ENCODE measurements around the gene ACTR3. TPM values are rescaled to one million over a fixed set of nuclear protein-coding genes. Genes with fewer than 3 reads are reported as not detected.
A peak's percentile ranks its signal among the peaks of the same experiment; 100 is the strongest.

Gene ACTR3
- total RNA-seq, 2 experiments from 2014 or later, result 600 to 633 TPM

DNA sequence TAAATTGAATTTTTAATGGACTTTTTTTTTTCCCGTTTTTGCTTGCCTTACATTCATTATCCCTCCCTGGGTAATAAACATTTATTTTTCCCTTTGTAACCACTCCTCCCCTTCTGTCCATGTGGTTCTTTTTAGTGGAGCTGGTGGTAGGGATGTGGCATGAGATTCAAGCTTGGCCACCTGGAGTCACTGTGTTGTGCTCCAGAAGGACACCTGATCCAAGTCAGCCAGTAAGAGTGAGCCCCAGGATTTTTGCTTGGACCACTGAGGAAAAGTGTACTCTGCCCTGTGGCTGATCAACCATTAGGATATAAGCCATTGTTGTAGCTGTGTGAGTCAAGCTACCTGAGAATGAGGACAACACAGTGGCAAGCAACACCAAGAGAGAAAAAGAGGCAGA lies 11.1 kb upstream of the ACTR3 start:
- Mint-ChIP-seq H3K4me1 (peaks cover 74% of the 10 kb centered on the region), H3K4me3 (no peak overlapping the region), H3K27ac (peak overlapping the region; percentile 86), H3K36me3 (ENCODE audit: low read depth) (peaks cover 46% of the 10 kb centered on the region), H3K9me3 (no peaks in the 10 kb centered on the region), H3K27me3 (no peaks in the 10 kb centered on the region)
- ChIA-PET CTCF (interaction anchor here (0.6 to 4.5 kb wide), 7 partner anchors 8 to 179 kb away, joined by 3 to 20 read pairs (median 3); partner anchors contain the start of gene ACTR3), POLR2A (interaction anchor here (0.6 kb wide), 2 partner anchors 18 to 123 kb away, joined by 3 read pairs; no protein-coding TSS in a partner anchor)
- DNase-seq, result no peak

DNA sequence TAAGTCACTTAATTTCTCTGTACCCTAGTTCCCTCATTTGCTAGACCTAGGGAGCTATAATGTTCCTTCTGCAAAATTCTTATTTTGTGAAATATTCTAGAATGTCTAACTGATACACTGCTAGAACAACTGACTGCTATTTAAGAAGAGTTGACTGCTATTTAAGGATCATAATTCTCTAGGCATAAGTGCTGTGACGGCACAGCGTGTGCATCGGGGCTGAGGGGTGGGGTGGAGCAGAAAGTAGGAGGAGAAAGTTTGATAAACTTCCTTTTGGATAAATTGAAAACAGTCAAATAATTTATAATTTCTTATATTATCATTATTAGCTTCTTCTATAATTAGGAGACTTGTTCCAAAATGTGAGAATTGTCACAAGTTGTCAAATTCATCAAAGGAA lies 10.4 kb upstream of the ACTR3 start:
- H3K4me3 Mint-ChIP-seq, result no peak overlapping the region
- CTCF ChIA-PET, result interaction anchor here (0.9 to 4.5 kb wide), 6 partner anchors 8 to 100 kb away, joined by 3 to 20 read pairs (median 4); partner anchors contain the start of gene ACTR3
- no peak overlapping the region for H3K27ac Mint-ChIP-seq
- peaks cover 67% of the 10 kb centered on the region for H3K4me1 Mint-ChIP-seq
- H3K36me3 Mint-ChIP-seq (ENCODE audit: low read depth), result peaks cover 40% of the 10 kb centered on the region
- no peak for DNase-seq
- POLR2A ChIA-PET, result interaction anchor here (0.6 kb wide), 2 partner anchors 18 to 124 kb away, joined by 3 read pairs; no protein-coding TSS in a partner anchor
- no peaks in the 10 kb centered on the region for H3K9me3 Mint-ChIP-seq
- no peaks in the 10 kb centered on the region for H3K27me3 Mint-ChIP-seq

DNA sequence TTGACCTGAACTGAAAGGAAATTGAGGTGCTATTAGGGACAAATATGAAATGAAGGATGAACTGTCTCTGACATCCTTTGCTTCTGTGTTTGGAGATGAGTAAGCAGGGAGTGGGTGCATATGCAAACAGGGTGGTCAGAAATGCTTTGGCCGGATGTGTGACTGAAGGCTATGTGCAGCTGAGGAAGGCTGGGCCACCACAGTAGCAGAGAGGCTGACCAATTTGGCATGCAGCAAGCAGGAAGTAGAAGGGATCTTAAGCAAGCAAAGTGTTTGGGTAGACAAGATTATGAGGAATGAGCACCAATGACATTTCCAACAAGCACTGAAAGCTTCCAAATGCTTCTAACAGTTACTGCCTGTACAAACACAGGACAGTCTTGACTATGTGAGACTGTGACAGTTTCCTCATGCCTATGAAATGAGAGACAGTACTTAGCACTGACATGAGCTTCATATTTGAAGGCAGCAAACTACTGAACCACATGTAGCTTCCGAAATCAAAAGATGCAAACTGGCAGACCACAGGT lies 3.3 kb upstream of the ACTR3 start:
- no peaks in the 10 kb centered on the region for H3K27me3 Mint-ChIP-seq
- H3K9me3 Mint-ChIP-seq, result no peaks in the 10 kb centered on the region
- peak overlapping the region; percentile 94 for H3K27ac Mint-ChIP-seq
- CTCF ChIA-PET, result interaction anchor here (0.9 to 1.3 kb wide), 3 partner anchors 10 to 283 kb away, joined by 3 to 6 read pairs (median 3); no protein-coding TSS in a partner anchor
- peak; percentile 49 for DNase-seq
- H3K4me3 Mint-ChIP-seq, result peak overlapping the region; percentile 100
- POLR2A ChIA-PET, result interaction anchor here (1.0 kb wide), 1 partner anchor 10 kb away, joined by 4 read pairs; no protein-coding TSS in a partner anchor
- peaks cover 55% of the 10 kb centered on the region for H3K36me3 Mint-ChIP-seq (ENCODE audit: low read depth)
- peaks cover 53% of the 10 kb centered on the region for H3K4me1 Mint-ChIP-seq

DNA sequence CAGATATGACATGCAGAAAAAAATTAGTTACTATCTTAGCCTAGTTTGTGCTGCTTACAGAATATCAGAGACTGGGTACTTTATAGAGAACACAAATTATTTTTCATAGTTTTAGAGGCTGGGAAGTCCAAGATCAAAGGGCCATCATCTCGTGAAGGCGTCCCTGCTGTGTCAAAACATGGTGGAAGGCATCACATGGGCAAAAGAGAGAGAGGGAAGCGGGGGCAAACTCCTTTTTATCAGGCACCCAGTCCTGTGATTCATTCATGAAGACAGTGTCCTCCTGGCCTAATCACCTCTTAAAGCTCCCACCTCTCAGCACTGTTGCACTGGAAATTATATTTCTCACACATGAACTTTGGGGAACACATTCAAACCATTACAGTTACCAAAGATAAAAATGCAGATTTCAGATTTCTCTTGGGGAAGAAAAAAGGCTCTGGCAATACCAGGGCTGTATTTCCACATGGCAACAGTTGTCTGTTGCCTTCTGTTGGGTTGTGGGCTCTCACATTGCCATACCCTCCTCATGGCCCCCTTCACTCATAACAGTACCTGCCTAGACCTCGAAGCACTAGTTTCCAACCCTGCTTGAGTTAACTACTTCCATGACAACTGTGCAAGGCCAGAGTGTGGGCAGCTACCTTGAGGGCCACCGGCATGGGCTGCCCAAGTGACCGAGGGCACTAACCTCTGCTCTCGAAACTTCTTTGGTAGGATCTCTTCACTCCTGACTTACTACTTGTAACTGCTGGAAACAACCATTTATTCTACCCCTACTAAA lies 2.7 kb upstream of the ACTR3 start:
- peaks cover 55% of the 10 kb centered on the region for H3K36me3 Mint-ChIP-seq (ENCODE audit: low read depth)
- peaks cover 49% of the 10 kb centered on the region for H3K4me1 Mint-ChIP-seq
- peak overlapping the region; percentile 94 for H3K27ac Mint-ChIP-seq
- H3K27me3 Mint-ChIP-seq, result no peaks in the 10 kb centered on the region
- H3K4me3 Mint-ChIP-seq, result peak overlapping the region; percentile 100
- ChIA-PET POLR2A (interaction anchor here (1.0 kb wide), 1 partner anchor 10 kb away, joined by 4 read pairs; no protein-coding TSS in a partner anchor), CTCF (interaction anchor here (0.9 to 1.3 kb wide), 3 partner anchors 10 to 283 kb away, joined by 3 to 6 read pairs (median 3); no protein-coding TSS in a partner anchor)
- H3K9me3 Mint-ChIP-seq, result no peaks in the 10 kb centered on the region
- no peak for DNase-seq

DNA sequence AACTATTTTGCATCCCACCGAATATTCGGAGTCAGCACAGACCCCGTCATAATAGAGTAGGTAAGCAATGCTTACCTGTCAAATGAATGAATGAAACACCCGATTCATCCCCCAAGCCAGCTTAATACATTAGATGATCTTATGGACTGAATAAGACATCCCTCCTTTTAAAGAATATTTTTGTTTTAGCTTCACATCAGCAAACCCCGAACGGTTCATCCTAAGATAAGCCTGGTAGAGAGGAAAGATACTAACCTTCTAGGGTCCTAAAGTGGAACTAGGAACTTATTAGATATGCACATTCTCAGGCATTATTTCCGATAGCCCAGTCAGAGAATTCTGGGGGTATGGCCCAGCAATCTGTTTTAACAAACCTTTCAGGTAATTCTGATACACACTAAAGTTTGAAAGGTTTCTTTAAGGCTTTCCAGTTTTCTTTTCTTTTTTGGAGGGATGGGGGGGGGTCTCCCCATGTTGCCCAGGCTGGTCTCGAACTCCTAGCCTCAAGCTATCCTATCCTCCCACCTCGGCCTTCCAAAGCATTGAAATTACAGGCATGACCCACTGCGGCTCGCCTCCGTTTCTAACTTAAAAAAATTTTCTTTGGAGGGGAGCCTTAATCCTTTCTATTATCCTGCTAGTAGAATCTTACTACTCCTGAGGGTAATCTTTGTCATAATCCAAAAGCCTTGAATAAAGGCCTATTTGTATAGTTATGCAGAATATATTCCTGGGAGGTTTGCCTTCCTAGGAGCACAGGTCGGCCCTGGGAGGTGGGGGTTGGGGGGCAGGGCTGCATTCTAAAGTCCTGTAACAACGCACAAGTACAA lies 1.0 kb upstream of the ACTR3 start:
- Mint-ChIP-seq H3K4me1 (peaks cover 62% of the 10 kb centered on the region), H3K27ac (peak overlapping the region; percentile 97), H3K27me3 (no peaks in the 10 kb centered on the region), H3K36me3 (ENCODE audit: low read depth) (peaks cover 64% of the 10 kb centered on the region), H3K4me3 (peak overlapping the region; percentile 100), H3K9me3 (no peaks in the 10 kb centered on the region)
- POLR2A ChIA-PET, result interaction anchor here (0.6 to 1.3 kb wide), 2 partner anchors 12 to 1233 kb away, joined by 3 to 4 read pairs; no protein-coding TSS in a partner anchor
- DNase-seq, result no peak
- CTCF ChIA-PET, result interaction anchor here (1.0 to 2.3 kb wide), 2 partner anchors 11 to 16 kb away, joined by 4 to 20 read pairs; no protein-coding TSS in a partner anchor

DNA sequence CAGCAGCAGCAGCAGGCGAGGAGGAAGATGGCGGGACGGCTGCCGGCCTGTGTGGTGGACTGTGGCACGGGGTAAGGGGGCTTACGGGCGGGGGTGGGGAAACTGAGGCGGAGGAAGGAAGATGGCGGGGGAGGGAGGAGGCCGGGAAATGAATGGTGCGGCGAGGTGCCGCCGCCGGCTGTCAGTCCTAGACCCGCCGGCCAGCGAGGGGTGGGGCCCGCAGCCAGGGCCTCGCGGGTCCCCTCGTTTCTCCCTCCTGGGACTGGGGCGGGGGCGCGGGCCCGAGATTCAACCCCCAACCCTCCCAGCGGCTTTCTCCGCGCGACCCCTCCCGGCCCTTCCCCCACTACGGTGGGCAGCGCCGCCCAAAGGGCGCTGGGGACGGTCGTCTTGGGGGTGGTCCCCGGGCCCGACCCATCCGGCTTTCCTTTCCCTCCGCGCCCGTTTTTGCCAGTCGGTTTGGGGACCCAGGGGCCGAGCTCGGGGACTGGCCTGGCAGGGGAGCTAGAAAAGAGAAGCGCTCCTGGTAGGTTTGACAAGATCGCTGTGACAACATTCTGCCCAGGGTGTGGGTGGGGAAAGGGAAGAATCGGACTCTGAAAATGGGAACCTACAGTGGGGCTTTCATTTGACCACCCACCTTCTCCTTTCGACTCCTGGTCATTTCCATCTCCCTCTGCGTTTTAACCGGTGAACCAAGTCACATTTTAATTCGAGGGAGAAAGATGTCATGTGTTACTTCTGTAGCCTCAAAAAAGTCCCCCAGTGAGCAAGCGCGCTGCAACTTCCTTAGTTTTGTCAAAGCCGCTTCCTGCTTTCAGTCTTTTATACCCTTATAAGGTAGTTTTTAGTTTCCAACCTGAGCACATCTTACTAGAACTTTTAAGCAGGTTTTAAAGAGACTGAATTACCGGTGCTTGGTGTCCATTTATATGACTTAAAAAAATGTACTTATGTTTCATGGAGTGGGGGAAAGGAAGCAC lies 655 bp downstream of the ACTR3 start:
- Mint-ChIP-seq H3K36me3 (ENCODE audit: low read depth) (peaks cover 75% of the 10 kb centered on the region), H3K4me1 (peaks cover 68% of the 10 kb centered on the region), H3K9me3 (no peaks in the 10 kb centered on the region), H3K27ac (peak overlapping the region; percentile 97), H3K4me3 (peak overlapping the region; percentile 100), H3K27me3 (no peaks in the 10 kb centered on the region)
- DNase-seq, result peak; percentile 86
- ChIA-PET POLR2A (interaction anchor here (1.3 kb wide), 1 partner anchor 14 kb away, joined by 4 read pairs; no protein-coding TSS in a partner anchor), CTCF (no interaction called here)

DNA sequence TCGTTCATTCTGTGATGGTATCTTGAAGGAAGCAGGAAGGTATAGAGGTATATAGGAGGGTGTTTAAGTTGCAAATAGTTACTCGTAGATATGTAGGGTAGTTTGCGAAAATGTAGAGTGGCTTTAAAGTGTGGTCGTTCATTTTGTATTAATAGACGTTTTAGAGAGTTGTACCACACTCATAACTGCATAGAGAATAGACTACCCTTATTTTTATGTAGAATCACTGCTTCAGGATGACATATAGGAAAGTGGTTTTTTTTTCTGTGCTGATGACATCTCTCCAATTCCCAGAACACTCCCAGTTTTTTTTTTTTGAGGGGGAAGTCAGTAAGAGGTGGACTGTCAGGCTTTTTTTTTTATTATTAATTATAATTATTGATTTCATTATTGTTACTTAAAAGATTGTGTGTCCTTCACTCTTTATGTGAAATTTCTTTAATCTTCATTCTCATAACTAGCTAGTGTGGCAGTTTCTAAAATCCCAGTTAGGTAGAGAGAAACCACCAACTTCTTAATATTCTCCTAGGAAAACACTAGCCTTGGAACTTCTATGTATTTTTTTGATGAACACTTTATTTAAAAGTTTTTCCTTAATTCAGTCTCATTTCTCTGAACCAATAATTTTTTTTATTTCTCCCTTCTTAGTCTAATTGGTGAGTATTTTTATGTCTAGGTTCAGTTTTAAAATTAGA lies 1.5 kb downstream of the ACTR3 start:
- Mint-ChIP-seq H3K4me1 (peaks cover 69% of the 10 kb centered on the region), H3K9me3 (no peaks in the 10 kb centered on the region), H3K36me3 (ENCODE audit: low read depth) (peaks cover 80% of the 10 kb centered on the region), H3K4me3 (peak overlapping the region; percentile 100), H3K27ac (peak overlapping the region; percentile 96), H3K27me3 (no peaks in the 10 kb centered on the region)
- ChIA-PET POLR2A (no interaction called here), CTCF (no interaction called here)
- DNase-seq, result no peak

DNA sequence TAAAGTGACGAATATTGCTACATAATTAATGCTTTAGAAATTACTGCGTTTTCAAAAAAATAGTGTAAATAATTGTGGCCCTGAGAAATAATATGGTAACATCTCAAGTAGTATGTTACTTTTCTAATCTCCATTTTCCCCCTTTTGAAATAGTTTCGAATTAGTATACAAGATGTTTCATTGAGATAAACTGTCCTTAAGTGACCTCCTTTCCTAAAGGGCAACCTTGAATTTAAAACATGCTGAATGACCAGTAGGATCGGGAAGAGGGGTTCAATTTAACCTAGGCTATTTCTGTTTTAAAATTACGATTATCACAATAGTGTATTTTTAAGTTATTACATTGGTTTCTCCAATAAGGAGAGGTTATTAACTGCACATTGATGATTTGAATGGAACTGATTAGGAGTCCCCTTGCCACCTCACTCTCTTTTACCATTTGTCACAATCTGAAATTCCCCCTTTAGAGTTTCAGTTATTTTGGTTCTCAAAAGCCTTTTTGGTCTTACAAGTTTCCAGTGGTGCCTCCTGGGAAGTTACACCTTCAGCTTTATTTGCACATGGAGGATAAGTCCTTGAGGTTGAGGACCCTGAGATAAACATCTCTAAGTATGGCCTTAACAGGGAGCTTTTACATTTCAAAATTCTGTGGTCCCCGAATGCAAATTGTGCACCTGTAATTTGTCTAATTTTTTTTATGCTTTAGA lies 2.3 kb downstream of the ACTR3 start:
- Mint-ChIP-seq H3K36me3 (ENCODE audit: low read depth) (peaks cover 80% of the 10 kb centered on the region), H3K9me3 (no peaks in the 10 kb centered on the region), H3K27ac (peak overlapping the region; percentile 65), H3K27me3 (no peaks in the 10 kb centered on the region), H3K4me1 (peaks cover 69% of the 10 kb centered on the region), H3K4me3 (peak overlapping the region; percentile 100)
- ChIA-PET CTCF (no interaction called here), POLR2A (no interaction called here)
- DNase-seq, result no peak

DNA sequence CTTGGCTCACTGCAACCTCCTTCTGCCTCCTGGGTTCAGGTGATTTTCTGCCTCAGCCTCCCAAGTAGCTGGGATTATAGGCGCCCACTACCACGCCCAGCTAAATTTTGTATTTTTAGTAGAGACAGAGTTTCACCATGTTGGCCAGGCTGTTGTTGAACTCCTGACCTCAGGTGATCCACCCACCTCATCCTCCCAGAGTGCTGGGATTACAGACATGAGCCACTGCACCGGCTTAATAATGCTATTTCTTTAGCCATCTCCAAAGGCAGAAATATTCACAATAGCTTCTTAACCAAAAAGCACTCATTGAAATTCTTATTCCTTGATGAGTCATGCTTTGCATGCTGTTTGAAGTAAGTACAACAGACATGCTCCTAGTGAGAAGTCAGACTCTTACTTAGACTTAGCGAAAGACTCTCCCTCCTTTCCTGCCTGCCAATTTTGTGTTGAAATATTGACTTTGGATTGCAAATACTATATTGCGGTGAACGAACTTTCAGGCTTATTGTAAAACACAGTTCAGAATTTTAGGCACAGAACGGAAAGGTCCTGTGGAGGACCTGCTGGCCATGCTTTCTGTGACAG lies 4.4 kb downstream of the ACTR3 start:
- H3K36me3 Mint-ChIP-seq (ENCODE audit: low read depth), result peaks cover 74% of the 10 kb centered on the region
- ChIA-PET POLR2A (no interaction called here), CTCF (interaction anchor here (1.1 to 2.6 kb wide), 4 partner anchors 8 to 35 kb away, joined by 3 to 7 read pairs (median 4); no protein-coding TSS in a partner anchor)
- DNase-seq, result no peak
- no peaks in the 10 kb centered on the region for H3K9me3 Mint-ChIP-seq
- peaks cover 70% of the 10 kb centered on the region for H3K4me1 Mint-ChIP-seq
- H3K27me3 Mint-ChIP-seq, result no peaks in the 10 kb centered on the region
- peak overlapping the region; percentile 41 for H3K27ac Mint-ChIP-seq
- peak overlapping the region; percentile 100 for H3K4me3 Mint-ChIP-seq

DNA sequence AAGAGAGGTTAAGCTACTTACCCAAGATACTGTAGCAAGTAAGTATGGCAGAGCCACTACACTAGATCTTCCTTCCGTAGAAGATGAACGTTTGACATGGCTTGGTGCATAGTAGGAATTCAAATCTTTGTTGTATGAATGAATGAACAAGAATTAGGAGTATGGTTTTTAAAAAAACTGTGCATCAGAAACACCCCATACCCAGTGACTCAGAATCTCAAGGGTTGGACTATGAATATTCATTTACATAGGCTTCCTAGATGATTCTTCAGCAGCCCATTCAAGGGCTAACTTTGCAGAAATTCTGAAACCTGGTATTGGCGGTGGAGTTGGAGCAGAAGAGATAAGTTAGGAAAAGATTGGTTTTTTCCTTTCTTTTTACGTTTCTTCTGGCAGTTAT lies 5.4 kb downstream of the ACTR3 start:
- H3K27me3 Mint-ChIP-seq, result no peaks in the 10 kb centered on the region
- peaks cover 82% of the 10 kb centered on the region for H3K36me3 Mint-ChIP-seq (ENCODE audit: low read depth)
- no peak for DNase-seq
- H3K9me3 Mint-ChIP-seq, result no peaks in the 10 kb centered on the region
- peak overlapping the region; percentile 50 for H3K27ac Mint-ChIP-seq
- H3K4me1 Mint-ChIP-seq, result peaks cover 81% of the 10 kb centered on the region
- ChIA-PET CTCF (interaction anchor here (0.6 to 2.6 kb wide), 4 partner anchors 16 to 573 kb away, joined by 3 to 7 read pairs (median 4); no protein-coding TSS in a partner anchor), POLR2A (no interaction called here)
- peak overlapping the region; percentile 47 for H3K4me3 Mint-ChIP-seq

All from activated CD4-positive, alpha-beta T cell treated with anti-CD3 and anti-CD28 coated beads, Interleukin-2, amount 10 ng/mL, durations not matched to agents 7 days and 5 days (primary cell).